Body of pancreas (tissue), 4 donors: ENCODE results near the gene DUS1L. TPM values are rescaled to one million over a fixed set of nuclear protein-coding genes. Genes with fewer than 3 reads are reported as not detected.

Experiments used
- ATAC-seq: fragments of 150-250 bp; one replicate; pipeline ENCODE4 v1.9.1; 2016
- DNase-seq, 4 donors: peaks; one replicate each; pipeline ENCODE4 v3.0.0-alpha.2; 2019
- H3K27ac ChIP-seq, 4 donors: fragments of 200-600 bp; sonication (generic); 1 replicate in 3 of 4; 2 replicates in 1 of 4; pipeline versions ENCODE4 v1.5.1 to v1.6.1; 2016 to 2019; ENCODE audit warnings: mild to moderate bottlenecking in 1 of 4, mixed read lengths in 1 of 4, moderate library complexity in 1 of 4
- H3K27me3 ChIP-seq, 2 donors: fragments of 200-600 bp; sonication (generic); one replicate each; pipeline ENCODE4 v1.6.0; 2016; ENCODE audit warnings: mild to moderate bottlenecking in 1 of 2
- H3K36me3 ChIP-seq, 2 donors: fragments of 200-600 bp; sonication (generic); replicated peaks in 1 of 2; 2 replicates each; pipeline ENCODE4 v1.5.1; 2016; ENCODE audit warnings: low read depth in 2 of 2; ENCODE audit not compliant: insufficient read depth in 1 of 2
- H3K4me1 ChIP-seq: fragments of 200-600 bp; sonication (generic); one replicate; pipeline ENCODE4 v1.6.0; 2016
- H3K4me3 ChIP-seq, 2 donors: fragments of 200-600 bp; sonication (generic); 1 replicate in 1 of 2; 2 replicates in 1 of 2; pipeline ENCODE4 v1.5.1; 2016 to 2019
- H3K9me3 ChIP-seq, 3 donors: fragments of 200-600 bp; sonication (generic); 1 replicate in 2 of 3; 2 replicates in 1 of 3; pipeline ENCODE4 v1.5.1; 2016
- POLR2A ChIP-seq, 3 donors: fragments of 450-650 bp; IDR thresholded peaks; one replicate each; pipeline ENCODE4 v1.6.1; 2016; ENCODE audit warnings: antibody characterized with exemption in 3 of 3, mild to moderate bottlenecking in 2 of 3
- WGBS, 2 donors: methylation state at CpG; one replicate each; pipeline ENCODE4 v1.1.5; 2017; 5-methylcytosine and 5-hydroxymethylcytosine counted together
- intact Hi-C: fragments of 100-400 bp; cut with DNase I; formaldehyde crosslinking; loops from one replicate; pipeline ENCODE4 v1.15.1; 2023
- total RNA-seq, 2 donors: library from RNA; depleted of rRNA; stranded (reverse); fragments of >200 nt; gene quantifications; one replicate each; pipeline ENCODE4 v1.1.0, GENCODE V29; 2016
- TF ChIP-seq, protein P1 (sequence below), 7 experiments: fragments of 450-650 bp in 4 of 7; fragments of 200-600 bp in 3 of 7; sonication (generic) in 3 of 7; IDR thresholded peaks; one replicate each; pipeline ENCODE4 v1.5.1; 2016 to 2019; ENCODE audit warnings: antibody characterized with exemption in 7 of 7

The DUS1L gene
- total RNA-seq, 2 donors from 2014 or later, result 76.0 to 128 TPM

DNA sequence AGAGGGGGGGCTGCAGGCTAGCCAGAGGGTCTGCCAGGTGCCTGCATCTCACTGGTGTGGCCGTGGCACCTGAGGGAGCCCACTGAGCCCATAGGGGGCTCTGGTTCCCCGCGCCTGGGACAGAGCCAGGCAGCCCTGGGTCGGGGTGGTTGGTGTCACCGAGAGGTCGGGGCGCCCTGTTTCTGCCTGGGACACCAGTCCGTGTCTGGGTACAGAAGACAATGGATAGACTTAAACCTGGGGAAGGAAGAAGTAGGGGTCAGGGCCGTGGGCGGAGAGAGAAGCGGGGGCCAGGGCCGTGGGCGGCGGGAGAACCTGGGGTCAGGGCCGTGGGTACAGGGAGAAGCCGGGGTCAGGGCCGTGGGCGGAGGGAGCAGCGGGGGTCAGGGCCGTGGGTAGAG lies 17.0 kb downstream of the DUS1L start:
- WGBS, 2 donors, result 86 to 87% methylated on average over 19 to 20 of the region's 20 CpGs
- H3K9me3 ChIP-seq, result no peaks in the 10 kb centered on the region
- TF ChIP-seq POLR2A (IDR thresholded peaks at IDR 0.05), result no peak
- TF ChIP-seq, protein P1, sequence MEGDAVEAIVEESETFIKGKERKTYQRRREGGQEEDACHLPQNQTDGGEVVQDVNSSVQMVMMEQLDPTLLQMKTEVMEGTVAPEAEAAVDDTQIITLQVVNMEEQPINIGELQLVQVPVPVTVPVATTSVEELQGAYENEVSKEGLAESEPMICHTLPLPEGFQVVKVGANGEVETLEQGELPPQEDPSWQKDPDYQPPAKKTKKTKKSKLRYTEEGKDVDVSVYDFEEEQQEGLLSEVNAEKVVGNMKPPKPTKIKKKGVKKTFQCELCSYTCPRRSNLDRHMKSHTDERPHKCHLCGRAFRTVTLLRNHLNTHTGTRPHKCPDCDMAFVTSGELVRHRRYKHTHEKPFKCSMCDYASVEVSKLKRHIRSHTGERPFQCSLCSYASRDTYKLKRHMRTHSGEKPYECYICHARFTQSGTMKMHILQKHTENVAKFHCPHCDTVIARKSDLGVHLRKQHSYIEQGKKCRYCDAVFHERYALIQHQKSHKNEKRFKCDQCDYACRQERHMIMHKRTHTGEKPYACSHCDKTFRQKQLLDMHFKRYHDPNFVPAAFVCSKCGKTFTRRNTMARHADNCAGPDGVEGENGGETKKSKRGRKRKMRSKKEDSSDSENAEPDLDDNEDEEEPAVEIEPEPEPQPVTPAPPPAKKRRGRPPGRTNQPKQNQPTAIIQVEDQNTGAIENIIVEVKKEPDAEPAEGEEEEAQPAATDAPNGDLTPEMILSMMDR (IDR thresholded peaks at IDR 0.05), result no peak
- no peaks in the 10 kb centered on the region for H3K36me3 ChIP-seq
- intact Hi-C loops, result no loop called here
- ATAC-seq, result no peak
- no peak overlapping the region for H3K27ac ChIP-seq
- H3K4me1 ChIP-seq, result peaks cover 34% of the 10 kb centered on the region
- no peak overlapping the region for H3K4me3 ChIP-seq
- no peak for DNase-seq
- H3K27me3 ChIP-seq, result no peaks in the 10 kb centered on the region

DNA sequence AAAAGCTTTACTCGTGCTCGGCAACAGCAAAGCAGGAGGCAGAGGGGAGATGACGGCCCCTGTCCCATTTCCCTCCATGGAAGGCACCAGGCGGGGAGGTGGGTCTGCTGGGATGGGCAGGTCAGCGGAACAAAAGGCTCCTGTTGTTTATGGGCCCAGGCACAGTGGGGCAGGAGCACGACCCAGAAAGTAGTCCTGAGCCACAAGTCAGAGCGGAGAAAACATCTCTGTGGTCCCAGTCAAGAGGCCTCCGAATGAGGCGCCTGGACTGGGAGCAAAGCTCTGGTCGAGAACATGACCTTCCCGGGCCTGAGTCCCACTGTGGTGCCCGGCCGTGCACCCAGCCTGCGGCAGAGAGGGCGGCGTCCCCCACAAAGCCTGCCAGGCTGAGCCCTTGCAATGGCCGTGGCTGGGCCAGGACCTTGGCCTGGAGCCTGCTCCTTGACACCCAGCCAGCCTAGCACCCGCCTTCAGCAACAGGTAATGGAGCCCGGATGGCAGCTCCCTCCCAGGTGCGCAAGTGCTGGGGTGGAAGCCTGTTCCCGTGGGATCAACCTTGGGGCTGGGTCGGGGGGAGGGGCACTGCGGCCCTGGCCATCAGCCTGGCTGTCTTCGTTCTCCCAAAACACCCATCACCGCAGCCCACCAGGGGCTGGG lies 17.6 kb downstream of the DUS1L start:
- 81 to 91% methylated on average over 9 to 21 of the region's 25 CpGs for WGBS, 2 donors
- no peaks in the 10 kb centered on the region for H3K27me3 ChIP-seq
- TF ChIP-seq POLR2A (IDR thresholded peaks at IDR 0.05), result no peak
- TF ChIP-seq, protein P1 (IDR thresholded peaks at IDR 0.05), result no peak
- H3K36me3 ChIP-seq, result no peaks in the 10 kb centered on the region
- intact Hi-C loops, result no loop called here
- ATAC-seq (no peak), DNase-seq (no peak)
- no peak overlapping the region for H3K27ac ChIP-seq
- H3K4me1 ChIP-seq, result peaks cover 29% of the 10 kb centered on the region
- H3K9me3 ChIP-seq, result no peaks in the 10 kb centered on the region
- no peak overlapping the region for H3K4me3 ChIP-seq

DNA sequence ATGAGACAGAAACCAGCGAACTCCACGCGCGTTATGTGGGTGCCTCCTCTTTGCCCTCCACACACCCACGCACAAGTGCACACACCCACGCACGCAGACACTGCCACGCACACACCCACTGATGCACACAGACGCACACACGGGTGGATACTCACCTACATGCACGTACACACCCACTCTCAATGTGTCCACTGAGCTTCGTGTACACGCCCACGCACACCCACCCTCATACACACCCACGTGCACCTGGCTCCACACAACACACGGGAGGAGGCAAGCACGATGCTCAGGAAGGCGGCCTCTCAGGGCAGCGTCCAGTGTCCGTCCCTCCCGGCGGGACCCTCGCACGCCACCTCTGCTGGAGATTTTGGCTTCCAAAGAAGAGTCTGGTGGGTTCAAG lies 18.2 kb downstream of the DUS1L start:
- 88 to 90% methylated on average over 21 to 24 of the region's 24 CpGs for WGBS, 2 donors
- DNase-seq (no peak), ATAC-seq (no peak)
- H3K27ac ChIP-seq, result no peak overlapping the region
- peaks cover 22% of the 10 kb centered on the region for H3K4me1 ChIP-seq
- intact Hi-C loops, result no loop called here
- no peaks in the 10 kb centered on the region for H3K36me3 ChIP-seq
- TF ChIP-seq, protein P1 (IDR thresholded peaks at IDR 0.05), result no peak
- no peak for TF ChIP-seq POLR2A (IDR thresholded peaks at IDR 0.05)
- H3K9me3 ChIP-seq, result no peaks in the 10 kb centered on the region
- H3K27me3 ChIP-seq, result no peaks in the 10 kb centered on the region
- no peak overlapping the region for H3K4me3 ChIP-seq

DNA sequence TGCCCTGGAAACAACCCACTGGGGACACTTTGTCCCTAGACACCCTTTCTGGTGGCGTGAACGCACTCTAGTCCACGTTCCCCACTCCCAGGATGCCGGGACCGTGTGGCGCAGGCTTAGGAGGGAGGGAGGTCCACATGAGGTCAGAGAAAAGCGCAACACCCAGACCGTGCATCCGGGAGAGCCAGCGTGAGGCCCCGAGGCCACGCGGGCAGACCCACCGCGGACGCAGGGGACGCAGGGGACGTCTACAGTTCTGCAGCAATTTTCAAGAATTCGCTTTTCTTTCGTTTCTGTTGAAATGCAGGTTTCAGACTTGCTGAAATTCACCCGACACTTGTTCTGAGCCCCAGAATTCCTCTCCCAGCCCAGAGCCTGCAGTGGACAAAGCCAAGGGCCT lies 18.7 kb downstream of the DUS1L start:
- H3K4me3 ChIP-seq, result no peak overlapping the region
- WGBS, 2 donors, result 92 to 95% methylated on average over 21 of the region's 21 CpGs
- no peak for TF ChIP-seq POLR2A (IDR thresholded peaks at IDR 0.05)
- TF ChIP-seq, protein P1 (IDR thresholded peaks at IDR 0.05), result no peak
- ATAC-seq (no peak), DNase-seq (no peak)
- peaks cover 20% of the 10 kb centered on the region for H3K4me1 ChIP-seq
- H3K27ac ChIP-seq, result no peak overlapping the region
- no peaks in the 10 kb centered on the region for H3K36me3 ChIP-seq
- H3K9me3 ChIP-seq, result no peaks in the 10 kb centered on the region
- no peaks in the 10 kb centered on the region for H3K27me3 ChIP-seq
- intact Hi-C loops, result no loop called here

GRCh38 chr17:82045936-82046484 lies 19.6 kb downstream of the DUS1L start:
- Histone ChIP-seq H3K36me3 (no peaks in the 10 kb centered on the region), H3K9me3 (no peaks in the 10 kb centered on the region), H3K4me1 (peaks cover 20% of the 10 kb centered on the region), H3K27ac (no peak overlapping the region), H3K4me3 (no peak overlapping the region), H3K27me3 (no peaks in the 10 kb centered on the region)
- intact Hi-C loops, result no loop called here
- no peak for DNase-seq
- no peak for TF ChIP-seq POLR2A (IDR thresholded peaks at IDR 0.05)
- TF ChIP-seq, protein P1 (IDR thresholded peaks at IDR 0.05), result no peak
- no peak for ATAC-seq
- WGBS, 2 donors, result 76% methylated on average over 8 to 14 of the region's 14 CpGs
